ENCODE measurements around the gene TRAF1.

TRAF1 gene

GRCh38 chr9:120940573-120940972 is 14.0 kb upstream of the TRAF1 start:
- no peak for DNase-seq

- no peak for DNase-seq
These were observed 12.3 kb upstream of the TRAF1 start for GRCh38 chr9:120938851-120939250.

- no peak for DNase-seq
These were observed 11.0 kb upstream of the TRAF1 start for GRCh38 chr9:120937596-120937995.

GRCh38 chr9:120937127-120937526 is 10.5 kb upstream of the TRAF1 start:
- DNase-seq = no peak

- no peak for DNase-seq
These were observed 10.1 kb upstream of the TRAF1 start for GRCh38 chr9:120936764-120937122.

GRCh38 chr9:120936011-120936763 is 9.6 kb upstream of the TRAF1 start:
- DNase-seq = peak; percentile 45

- DNase-seq = no peak
These were observed 8.8 kb upstream of the TRAF1 start for GRCh38 chr9:120935383-120935857.

GRCh38 chr9:120934281-120934680 is 7.7 kb upstream of the TRAF1 start:
- no peak for DNase-seq

- no peak for DNase-seq
These were observed 6.9 kb upstream of the TRAF1 start for GRCh38 chr9:120933310-120934055.

GRCh38 chr9:120932086-120932823 is 5.7 kb upstream of the TRAF1 start:
- no peak for DNase-seq

GRCh38 chr9:120931231-120932085 is 4.9 kb upstream of the TRAF1 start:
- DNase-seq = no peak

- no peak for DNase-seq
These were observed 2.7 kb upstream of the TRAF1 start for GRCh38 chr9:120929229-120929791.

- DNase-seq = no peak
These were observed 2.1 kb upstream of the TRAF1 start for GRCh38 chr9:120928483-120929228.

GRCh38 chr9:120928015-120928482 is 1.5 kb upstream of the TRAF1 start:
- no peak for DNase-seq

GRCh38 chr9:120927269-120928014 is 846 bp upstream of the TRAF1 start:
- no peak for DNase-seq

GRCh38 chr9:120925535-120926396 is 830 bp downstream of the TRAF1 start:
- DNase-seq = no peak

GRCh38 chr9:120924698-120925534 is 1.7 kb downstream of the TRAF1 start:
- no peak for DNase-seq

GRCh38 chr9:120923620-120924328 is 2.8 kb downstream of the TRAF1 start:
- no peak for DNase-seq

Data from GOT3 (cell line).